Astrocyte (in vitro differentiated cells and primary cell): ENCODE results near the gene CAND1. TPM values are rescaled to one million over a fixed set of nuclear protein-coding genes. Genes with fewer than 3 reads are reported as not detected.

Experiments used
- DNase-seq: peaks from one replicate; pipeline ENCODE4 v3.0.0-alpha.2; 2010; ENCODE audit warnings: low read depth
- FAIRE-seq: peaks from 2 replicates; lab custom pipeline; 2011; peaks lifted over from hg19 to GRCh38; lab: Jason Lieb, UNC
- H2AFZ ChIP-seq: 2 replicates; pipeline ENCODE4 v1.6.0; 2012; ENCODE audit warnings: low read depth, low read length, inconsistent platforms
- H3K27ac ChIP-seq: 2 replicates; pipeline ENCODE4 v1.5.1; 2011; ENCODE audit warnings: low read depth, low read length, inconsistent platforms
- H3K27me3 ChIP-seq: 2 replicates; pipeline ENCODE4 v1.6.0; 2011; ENCODE audit warnings: low read length, inconsistent platforms; ENCODE audit not compliant: insufficient read depth
- H3K36me3 ChIP-seq: 2 replicates; pipeline ENCODE4 v1.5.1; 2011; ENCODE audit warnings: low read length, inconsistent platforms; ENCODE audit not compliant: insufficient read depth
- H3K4me1 ChIP-seq: 2 replicates; pipeline ENCODE4 v1.5.1; 2011; ENCODE audit warnings: low read length, inconsistent platforms; ENCODE audit not compliant: insufficient read depth
- H3K4me2 ChIP-seq: 2 replicates; pipeline ENCODE4 v1.6.0; 2012; ENCODE audit warnings: low read length, inconsistent platforms
- H3K4me3 ChIP-seq: 2 replicates; pipeline ENCODE4 v1.5.1; 2011; ENCODE audit warnings: low read depth, mild to moderate bottlenecking, low read length, inconsistent platforms; ENCODE audit not compliant: insufficient read depth
- H3K79me2 ChIP-seq: 2 replicates; pipeline ENCODE4 v1.6.0; 2012; ENCODE audit warnings: mild to moderate bottlenecking, low read length, inconsistent platforms; ENCODE audit not compliant: insufficient read depth
- H3K9ac ChIP-seq: 2 replicates; pipeline ENCODE4 v1.6.0; 2012; ENCODE audit warnings: mild to moderate bottlenecking, low read length, inconsistent platforms
- H3K9me3 ChIP-seq: 2 replicates; pipeline ENCODE4 v1.5.1; 2012; ENCODE audit warnings: low read depth, mild to moderate bottlenecking, low read length, inconsistent platforms; ENCODE audit not compliant: insufficient read depth
- H4K20me1 ChIP-seq: 2 replicates; pipeline ENCODE4 v1.6.0; 2012; ENCODE audit warnings: low read length, inconsistent platforms; ENCODE audit not compliant: insufficient read depth
- H3K27ac Mint-ChIP-seq: one replicate; pipeline ENCODE4 v1.8.0; 2021; ENCODE audit warnings: mild to moderate bottlenecking, mixed read lengths; ENCODE audit not compliant: unreplicated experiment
- H3K27me3 Mint-ChIP-seq: one replicate; pipeline ENCODE4 v1.8.0; 2021; ENCODE audit warnings: low read depth, mixed read lengths; ENCODE audit not compliant: unreplicated experiment
- H3K36me3 Mint-ChIP-seq: one replicate; pipeline ENCODE4 v1.8.0; 2021; ENCODE audit warnings: low read depth, mixed read lengths; ENCODE audit not compliant: unreplicated experiment
- H3K4me1 Mint-ChIP-seq: one replicate; pipeline ENCODE4 v1.8.0; 2021; ENCODE audit warnings: low read depth, mixed read lengths; ENCODE audit not compliant: unreplicated experiment
- H3K4me3 Mint-ChIP-seq: one replicate; pipeline ENCODE4 v1.8.0; 2021; ENCODE audit warnings: mild to moderate bottlenecking, moderate library complexity, mixed read lengths; ENCODE audit not compliant: unreplicated experiment
- H3K9me3 Mint-ChIP-seq: one replicate; pipeline ENCODE4 v1.8.0; 2021; ENCODE audit warnings: mild to moderate bottlenecking, mixed read lengths; ENCODE audit not compliant: unreplicated experiment
- EZH2 ChIP-seq: IDR thresholded peaks from 2 replicates; pipeline ENCODE4 v1.6.1; 2012; ENCODE audit warnings: mild to moderate bottlenecking, low read length, inconsistent platforms; ENCODE audit not compliant: insufficient read depth
- total RNA-seq: library from RNA; stranded (reverse); gene quantifications from 2 replicates; pipeline ENCODE4 v1.2.1, GENCODE V29; 2021
- TF ChIP-seq, protein P1 (sequence below): IDR thresholded peaks from 2 replicates; pipeline ENCODE4 v1.5.1; 2011; ENCODE audit warnings: low read depth, mild to moderate bottlenecking, inconsistent platforms, low read length, moderate library complexity; ENCODE audit not compliant: insufficient read depth

Gene CAND1
- total RNA-seq, 1 donor from 2014 or later, result 176 TPM

DNA sequence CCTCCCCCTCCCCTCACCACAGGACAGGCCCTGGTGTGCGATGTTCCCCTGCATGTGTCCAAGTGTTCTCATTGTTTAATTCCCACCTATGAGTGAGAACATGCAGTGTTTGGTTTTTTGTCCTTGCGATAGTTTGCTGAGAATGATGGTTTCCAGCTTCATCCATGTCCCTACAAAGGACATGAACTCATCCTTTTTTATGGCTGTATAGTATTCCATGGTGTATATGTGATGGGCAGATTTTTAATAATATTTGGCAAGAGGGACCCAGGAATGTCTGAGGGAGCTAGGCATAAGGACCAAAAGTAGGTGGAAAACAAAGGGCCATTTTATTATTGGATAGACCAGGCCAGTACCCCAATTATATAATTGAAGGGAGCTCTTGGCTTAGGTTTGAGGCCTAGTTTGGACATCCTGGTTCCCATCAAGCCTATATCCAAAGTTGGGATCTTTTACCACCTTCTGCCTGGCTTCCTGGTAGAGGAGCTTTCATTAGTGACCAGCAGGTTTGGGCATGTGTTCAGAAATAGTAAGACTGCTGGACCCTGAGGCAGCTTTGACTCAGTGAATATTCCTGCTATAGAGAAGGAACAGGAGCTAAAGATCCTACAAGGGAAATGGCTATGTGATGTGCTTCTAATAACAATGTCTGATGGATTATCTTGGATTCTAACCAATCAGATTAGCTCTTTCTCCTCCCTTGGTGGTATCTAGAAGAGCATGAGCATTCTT is 76.0 kb downstream of the CAND1 start:
- no peaks in the 10 kb centered on the region for H3K27me3 Mint-ChIP-seq
- no peaks in the 10 kb centered on the region for H3K4me1 Mint-ChIP-seq
- Histone ChIP-seq H4K20me1 (no peaks in the 10 kb centered on the region), H3K4me1 (no peaks in the 10 kb centered on the region), H3K9me3 (no peaks in the 10 kb centered on the region), H3K79me2 (no peaks in the 10 kb centered on the region), H3K9ac (no peak overlapping the region), H2AFZ (no peak overlapping the region), H3K4me2 (no peak overlapping the region), H3K4me3 (no peak overlapping the region), H3K27me3 (no peaks in the 10 kb centered on the region), H3K36me3 (no peaks in the 10 kb centered on the region), H3K27ac (no peak overlapping the region)
- no peak for DNase-seq
- H3K9me3 Mint-ChIP-seq, result peaks cover 4% of the 10 kb centered on the region
- TF ChIP-seq, protein P1, sequence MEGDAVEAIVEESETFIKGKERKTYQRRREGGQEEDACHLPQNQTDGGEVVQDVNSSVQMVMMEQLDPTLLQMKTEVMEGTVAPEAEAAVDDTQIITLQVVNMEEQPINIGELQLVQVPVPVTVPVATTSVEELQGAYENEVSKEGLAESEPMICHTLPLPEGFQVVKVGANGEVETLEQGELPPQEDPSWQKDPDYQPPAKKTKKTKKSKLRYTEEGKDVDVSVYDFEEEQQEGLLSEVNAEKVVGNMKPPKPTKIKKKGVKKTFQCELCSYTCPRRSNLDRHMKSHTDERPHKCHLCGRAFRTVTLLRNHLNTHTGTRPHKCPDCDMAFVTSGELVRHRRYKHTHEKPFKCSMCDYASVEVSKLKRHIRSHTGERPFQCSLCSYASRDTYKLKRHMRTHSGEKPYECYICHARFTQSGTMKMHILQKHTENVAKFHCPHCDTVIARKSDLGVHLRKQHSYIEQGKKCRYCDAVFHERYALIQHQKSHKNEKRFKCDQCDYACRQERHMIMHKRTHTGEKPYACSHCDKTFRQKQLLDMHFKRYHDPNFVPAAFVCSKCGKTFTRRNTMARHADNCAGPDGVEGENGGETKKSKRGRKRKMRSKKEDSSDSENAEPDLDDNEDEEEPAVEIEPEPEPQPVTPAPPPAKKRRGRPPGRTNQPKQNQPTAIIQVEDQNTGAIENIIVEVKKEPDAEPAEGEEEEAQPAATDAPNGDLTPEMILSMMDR, result no peak
- no peak for TF ChIP-seq EZH2
- FAIRE-seq, result no peak
- no peak overlapping the region for H3K27ac Mint-ChIP-seq
- peaks cover 8% of the 10 kb centered on the region for H3K36me3 Mint-ChIP-seq
- H3K4me3 Mint-ChIP-seq, result no peak overlapping the region

DNA sequence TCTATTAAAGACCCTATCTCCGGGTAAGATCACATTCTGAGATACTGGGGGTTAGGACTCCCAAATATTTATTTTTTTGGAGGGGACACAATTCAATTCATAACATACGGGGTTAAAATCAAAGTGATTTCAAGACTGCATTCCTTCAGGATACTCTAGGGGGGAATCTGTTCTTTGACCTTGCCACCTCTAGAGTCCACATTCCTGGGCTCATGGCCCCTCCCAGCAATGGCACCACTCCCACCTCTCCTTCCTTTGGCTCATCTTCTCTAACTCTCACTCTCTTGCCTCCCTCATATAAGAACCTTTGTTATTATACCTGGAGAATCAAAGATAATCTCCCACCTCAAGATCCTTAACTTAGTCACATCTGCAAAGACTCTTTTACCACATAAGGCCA is 79.5 kb downstream of the CAND1 start:
- Histone ChIP-seq H3K9me3 (no peaks in the 10 kb centered on the region), H3K36me3 (no peaks in the 10 kb centered on the region), H3K27ac (no peak overlapping the region), H3K79me2 (no peaks in the 10 kb centered on the region), H3K4me2 (no peak overlapping the region), H3K27me3 (no peaks in the 10 kb centered on the region), H2AFZ (no peak overlapping the region), H3K4me1 (no peaks in the 10 kb centered on the region), H3K4me3 (no peak overlapping the region), H4K20me1 (no peaks in the 10 kb centered on the region), H3K9ac (no peak overlapping the region)
- Mint-ChIP-seq H3K4me1 (no peaks in the 10 kb centered on the region), H3K9me3 (peaks cover 2% of the 10 kb centered on the region), H3K27ac (no peak overlapping the region), H3K4me3 (no peak overlapping the region), H3K27me3 (no peaks in the 10 kb centered on the region), H3K36me3 (peaks cover 2% of the 10 kb centered on the region)
- DNase-seq, result no peak
- FAIRE-seq, result no peak
- TF ChIP-seq EZH2, result no peak
- TF ChIP-seq, protein P1, result no peak

DNA sequence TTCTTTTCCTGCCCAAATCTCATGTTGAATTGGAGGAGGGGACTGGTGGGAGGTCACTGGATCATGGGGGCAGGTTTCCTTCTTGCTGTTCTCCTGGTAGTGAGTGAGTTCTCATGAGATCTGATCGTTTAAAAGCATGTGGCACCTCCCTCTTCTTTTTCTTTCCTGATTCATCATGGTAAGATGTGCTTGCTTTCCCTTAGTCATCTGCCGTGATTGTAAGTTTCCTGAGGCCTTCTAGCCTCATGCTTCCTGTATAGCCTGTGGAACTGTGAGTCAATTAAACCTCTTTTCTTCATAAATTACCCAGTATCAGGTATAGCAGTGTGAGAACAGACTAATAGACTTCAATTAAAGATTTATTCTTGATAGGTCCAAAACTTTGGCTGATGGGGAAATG is 83.5 kb downstream of the CAND1 start:
- no peak overlapping the region for H3K4me2 ChIP-seq
- H3K36me3 Mint-ChIP-seq, result no peaks in the 10 kb centered on the region
- no peak overlapping the region for H3K27ac Mint-ChIP-seq
- H3K4me1 Mint-ChIP-seq, result peaks cover 33% of the 10 kb centered on the region
- FAIRE-seq (no peak), DNase-seq (no peak)
- H3K27ac ChIP-seq, result no peak overlapping the region
- no peak overlapping the region for H3K4me3 Mint-ChIP-seq
- H3K9me3 Mint-ChIP-seq, result peaks cover 2% of the 10 kb centered on the region
- peaks cover 16% of the 10 kb centered on the region for H3K4me1 ChIP-seq
- H3K4me3 ChIP-seq, result no peak overlapping the region
- no peaks in the 10 kb centered on the region for H3K27me3 Mint-ChIP-seq
- no peaks in the 10 kb centered on the region for H3K9me3 ChIP-seq
- no peaks in the 10 kb centered on the region for H3K36me3 ChIP-seq
- no peak overlapping the region for H2AFZ ChIP-seq
- TF ChIP-seq, protein P1, result no peak
- no peak for TF ChIP-seq EZH2
- H3K9ac ChIP-seq, result no peak overlapping the region
- no peaks in the 10 kb centered on the region for H3K27me3 ChIP-seq
- H4K20me1 ChIP-seq, result no peaks in the 10 kb centered on the region
- H3K79me2 ChIP-seq, result no peaks in the 10 kb centered on the region
